ENCODE data around the gene FDPS. TPM values are rescaled to one million over a fixed set of nuclear protein-coding genes. Genes with fewer than 3 reads are reported as not detected.

The FDPS gene
- total RNA-seq, 2 experiments from 2014 or later, result 233 to 253 TPM

DNA sequence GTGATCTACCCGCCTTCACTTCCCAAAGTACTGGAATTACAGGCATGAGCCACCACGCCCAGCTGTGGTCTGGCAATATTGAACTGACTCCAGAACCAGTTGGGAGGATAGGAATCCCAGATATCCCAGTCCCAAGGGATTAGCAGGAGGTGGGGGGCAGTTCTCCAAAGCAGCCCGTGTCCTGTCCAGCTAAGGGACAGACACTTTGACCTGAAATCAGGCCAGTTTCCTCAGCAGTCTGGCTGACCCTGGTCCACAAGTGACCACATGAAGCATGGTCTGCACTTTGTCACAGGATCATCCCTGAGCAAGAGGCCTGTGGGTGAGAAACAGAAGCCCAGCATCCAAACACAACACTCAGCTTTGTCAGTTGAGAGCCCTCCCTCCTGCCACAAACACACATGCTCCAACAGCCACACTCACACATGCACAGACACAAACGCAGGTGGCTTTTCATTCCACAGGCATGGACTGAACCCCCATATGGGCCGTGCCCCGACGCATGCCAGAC lies 2.7 kb upstream of the FDPS start:
- ChIA-PET CTCF (interaction anchor here (1.6 to 1.9 kb wide), 2 partner anchors 16 to 99 kb away, joined by 3 to 4 read pairs; no protein-coding TSS in a partner anchor), POLR2A (no interaction called here)

- ChIA-PET POLR2A (interaction anchor here (0.7 to 1.8 kb wide), 4 partner anchors 13 to 267 kb away, joined by 3 to 6 read pairs (median 4); partner anchors contain the start of gene RUSC1), CTCF (interaction anchor here (0.7 to 2.4 kb wide), 7 partner anchors 17 to 100 kb away, joined by 3 to 24 read pairs (median 3); no protein-coding TSS in a partner anchor)
Measured at GRCh38 chr1:155307247-155307740, 1.4 kb upstream of the FDPS start.

DNA sequence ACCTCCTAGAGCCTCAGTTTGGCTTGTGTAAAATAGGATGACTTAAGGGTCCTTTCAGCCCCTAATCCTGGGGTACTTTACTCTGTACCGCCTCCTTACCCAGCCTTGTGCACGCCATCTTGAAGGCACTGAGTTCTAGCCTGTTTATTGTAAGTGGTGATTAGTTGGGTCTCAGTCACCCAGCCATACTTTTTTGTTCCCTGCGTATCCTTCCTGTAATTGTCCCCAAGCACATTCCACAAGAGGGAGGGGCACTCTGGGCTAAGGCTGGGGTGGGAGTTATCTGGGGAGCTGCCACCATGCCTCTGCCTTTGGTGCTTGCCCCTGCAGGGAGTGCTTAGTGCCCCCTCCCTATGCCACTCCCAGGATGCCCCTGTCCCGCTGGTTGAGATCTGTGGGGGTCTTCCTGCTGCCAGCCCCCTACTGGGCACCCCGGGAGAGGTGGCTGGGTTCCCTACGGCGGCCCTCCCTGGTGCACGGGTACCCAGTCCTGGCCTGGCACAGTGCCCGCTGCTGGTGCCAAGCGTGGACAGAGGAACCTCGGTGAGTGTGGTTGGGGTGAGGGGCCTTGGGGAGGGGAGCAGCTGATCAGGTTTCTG lies 856 bp downstream of the FDPS start:
- ChIA-PET CTCF (interaction anchor here (0.6 to 1.6 kb wide), 2 partner anchors 36 to 59 kb away, joined by 3 to 6 read pairs; no protein-coding TSS in a partner anchor), POLR2A (interaction anchor here (0.9 to 1.3 kb wide), 2 partner anchors 8 to 11 kb away, joined by 3 to 4 read pairs; partner anchors contain the start of genes PKLR and RUSC1)

GRCh38 chr1:155313261-155313660 lies 4.6 kb downstream of the FDPS start:
- ChIA-PET POLR2A (interaction anchor here (1.2 kb wide), 1 partner anchor 70 kb away, joined by 3 read pairs; no protein-coding TSS in a partner anchor), CTCF (interaction anchor here (1.7 kb wide), 1 partner anchor 63 kb away, joined by 8 read pairs; no protein-coding TSS in a partner anchor)

- ChIA-PET CTCF (interaction anchor here (3.4 kb wide), 1 partner anchor 66 kb away, joined by 14 read pairs; no protein-coding TSS in a partner anchor), POLR2A (interaction anchor here (1.0 kb wide), 1 partner anchor 284 kb away, joined by 3 read pairs; no protein-coding TSS in a partner anchor)
Measured at GRCh38 chr1:155316922-155317321, 8.3 kb downstream of the FDPS start.

DNA sequence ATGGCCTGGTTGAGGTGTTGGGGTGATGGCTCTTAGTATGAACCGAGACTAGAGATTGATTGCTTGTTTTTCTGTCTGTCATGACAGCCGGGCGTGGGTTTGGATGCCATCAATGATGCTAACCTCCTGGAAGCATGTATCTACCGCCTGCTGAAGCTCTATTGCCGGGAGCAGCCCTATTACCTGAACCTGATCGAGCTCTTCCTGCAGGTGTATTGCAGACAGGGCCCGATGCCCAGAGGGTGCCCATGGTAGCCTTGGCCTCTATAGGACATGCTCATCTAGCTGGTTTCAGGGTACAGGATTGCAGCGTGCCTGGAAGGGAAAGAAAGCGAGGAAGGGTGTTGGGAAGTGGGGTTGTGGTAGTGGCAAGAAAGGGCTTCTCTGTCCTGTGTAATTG lies 9.4 kb downstream of the FDPS start:
- POLR2A ChIA-PET, result interaction anchor here (1.0 kb wide), 1 partner anchor 283 kb away, joined by 3 read pairs; no protein-coding TSS in a partner anchor
- CTCF ChIA-PET, result interaction anchor here (3.4 kb wide), 1 partner anchor 67 kb away, joined by 14 read pairs; no protein-coding TSS in a partner anchor

GRCh38 chr1:155319536-155319935 lies 10.9 kb downstream of the FDPS start:
- POLR2A ChIA-PET, result interaction anchor here (1.2 kb wide), 1 partner anchor 10 kb away, joined by 4 read pairs; no protein-coding TSS in a partner anchor
- CTCF ChIA-PET, result interaction anchor here (0.7 to 5.9 kb wide), 2 partner anchors 43 to 69 kb away, joined by 3 to 65 read pairs; partner anchors contain the start of gene HCN3

DNA sequence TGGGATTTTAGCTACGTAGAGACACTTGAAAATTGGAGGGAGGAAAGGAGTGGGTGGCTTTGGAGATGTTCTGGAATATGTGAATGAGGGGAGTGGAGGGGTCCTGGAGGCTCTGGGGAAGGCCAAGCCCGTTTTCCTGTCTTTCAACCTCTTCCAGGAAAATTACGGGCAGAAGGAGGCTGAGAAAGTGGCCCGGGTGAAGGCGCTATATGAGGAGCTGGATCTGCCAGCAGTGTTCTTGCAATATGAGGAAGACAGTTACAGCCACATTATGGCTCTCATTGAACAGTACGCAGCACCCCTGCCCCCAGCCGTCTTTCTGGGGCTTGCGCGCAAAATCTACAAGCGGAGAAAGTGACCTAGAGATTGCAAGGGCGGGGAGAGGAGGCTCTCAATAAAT lies 11.6 kb downstream of the FDPS start:
- ChIA-PET CTCF (interaction anchor here (0.7 to 5.9 kb wide), 2 partner anchors 43 to 69 kb away, joined by 3 to 65 read pairs; partner anchors contain the start of gene HCN3), POLR2A (interaction anchor here (0.9 to 1.2 kb wide), 2 partner anchors 10 to 13 kb away, joined by 3 to 4 read pairs; no protein-coding TSS in a partner anchor)

GRCh38 chr1:155320661-155321617 lies 12.3 kb downstream of the FDPS start, which contains the start of gene RUSC1:
Gene RUSC1, plus strand, starts transcription at chr1:155320894. Its CDS starts 880 bp downstream, at chr1:155321774.
- POLR2A ChIA-PET, result interaction anchor here (0.9 to 1.2 kb wide), 2 partner anchors 11 to 14 kb away, joined by 3 to 4 read pairs; no protein-coding TSS in a partner anchor
- CTCF ChIA-PET, result interaction anchor here (1.0 to 5.9 kb wide), 2 partner anchors 15 to 70 kb away, joined by 3 to 65 read pairs; no protein-coding TSS in a partner anchor

DNA sequence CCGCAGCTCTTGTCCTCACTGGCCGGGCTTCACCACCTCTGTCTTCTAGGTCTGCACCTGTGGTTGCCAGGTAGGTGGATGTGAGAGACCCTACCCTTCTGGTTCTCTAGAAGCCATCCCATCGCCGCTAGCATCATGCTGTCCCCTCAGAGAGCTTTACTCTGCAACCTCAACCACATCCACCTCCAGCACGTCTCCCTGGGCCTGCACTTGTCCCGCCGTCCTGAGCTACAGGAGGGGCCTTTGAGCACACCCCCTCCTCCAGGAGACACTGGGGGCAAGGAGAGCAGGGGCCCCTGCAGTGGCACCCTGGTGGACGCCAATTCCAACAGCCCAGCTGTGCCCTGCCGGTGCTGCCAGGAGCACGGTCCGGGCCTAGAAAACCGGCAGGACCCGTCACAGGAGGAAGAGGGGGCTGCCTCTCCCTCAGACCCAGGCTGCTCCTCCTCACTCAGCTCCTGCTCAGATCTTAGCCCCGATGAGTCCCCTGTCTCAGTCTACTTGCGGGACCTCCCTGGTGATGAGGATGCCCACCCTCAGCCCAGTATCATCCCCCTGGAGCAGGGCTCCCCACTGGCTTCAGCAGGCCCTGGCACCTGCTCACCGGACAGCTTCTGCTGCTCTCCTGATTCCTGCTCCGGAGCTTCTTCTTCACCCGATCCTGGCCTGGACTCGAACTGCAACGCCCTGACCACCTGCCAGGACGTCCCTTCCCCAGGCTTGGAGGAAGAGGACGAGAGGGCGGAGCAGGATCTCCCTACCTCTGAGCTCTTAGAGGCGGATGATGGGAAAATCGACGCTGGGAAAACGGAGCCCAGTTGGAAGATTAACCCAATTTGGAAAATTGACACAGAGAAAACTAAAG lies 13.2 kb downstream of the FDPS start:
- ChIA-PET CTCF (interaction anchor here (0.9 to 5.9 kb wide), 8 partner anchors 10 to 115 kb away, joined by 3 to 65 read pairs (median 4); no protein-coding TSS in a partner anchor), POLR2A (interaction anchor here (0.5 to 1.4 kb wide), 2 partner anchors 14 to 128 kb away, joined by 6 to 7 read pairs; partner anchors contain the start of gene FDPS)

GRCh38 chr1:155322571-155322952 lies 13.9 kb downstream of the FDPS start:
- CTCF ChIA-PET, result interaction anchor here (0.9 to 5.9 kb wide), 7 partner anchors 10 to 115 kb away, joined by 3 to 65 read pairs (median 5); no protein-coding TSS in a partner anchor
- POLR2A ChIA-PET, result interaction anchor here (0.6 to 1.4 kb wide), 2 partner anchors 15 to 48 kb away, joined by 5 to 6 read pairs; partner anchors contain the start of gene FDPS

DNA sequence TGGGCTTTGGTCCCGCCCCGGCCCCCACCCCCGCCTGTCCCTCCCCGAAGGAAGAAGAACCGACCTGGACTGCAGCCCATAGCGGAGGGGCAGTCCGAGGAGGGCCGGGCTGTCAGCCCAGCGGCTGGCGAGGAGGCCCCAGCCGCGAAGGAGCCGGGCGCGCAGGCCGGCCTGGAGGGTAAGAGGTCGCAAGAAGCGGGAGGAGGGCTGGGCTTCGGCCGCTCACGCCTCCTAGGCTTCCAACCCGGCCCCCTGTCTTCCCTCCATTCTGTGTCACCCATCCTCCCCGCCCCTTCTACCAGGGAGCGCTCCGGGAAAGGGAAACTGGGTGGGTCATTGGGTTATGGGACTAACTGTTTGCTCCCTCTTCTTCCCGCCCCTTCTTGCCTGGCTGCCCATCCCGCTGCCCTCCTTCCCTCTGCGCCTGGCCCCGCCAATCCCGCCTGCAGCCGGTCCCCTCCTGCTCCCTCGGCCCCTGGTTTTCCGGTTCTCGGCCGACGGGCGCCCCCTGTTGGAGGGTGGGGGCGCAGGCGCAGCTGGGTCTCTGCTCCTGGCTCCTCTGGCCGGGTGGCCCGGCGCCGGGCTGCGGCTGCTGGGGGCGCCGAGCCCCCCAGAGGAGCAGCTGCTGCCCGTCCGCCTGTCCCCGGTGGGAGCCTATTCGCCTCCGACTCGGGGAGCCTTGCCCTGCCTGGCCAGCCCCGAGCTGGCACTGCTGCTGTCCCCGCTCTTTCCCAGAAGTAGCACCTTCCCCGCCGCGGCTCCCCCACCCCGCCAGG lies 14.5 kb downstream of the FDPS start:
- ChIA-PET CTCF (interaction anchor here (0.8 to 5.9 kb wide), 18 partner anchors 11 to 483 kb away, joined by 3 to 65 read pairs (median 4); partner anchors contain the start of genes ENTREP3, PKLR and SCAMP3), POLR2A (interaction anchor here (0.5 to 1.4 kb wide), 6 partner anchors 15 to 166 kb away, joined by 3 to 6 read pairs (median 4); partner anchors contain the start of genes CLK2 and FDPS)

- ChIA-PET POLR2A (interaction anchor here (0.5 to 1.0 kb wide), 4 partner anchors 50 to 165 kb away, joined by 3 to 6 read pairs (median 4); partner anchors contain the start of gene CLK2), CTCF (interaction anchor here (0.8 to 5.9 kb wide), 14 partner anchors 12 to 483 kb away, joined by 3 to 65 read pairs (median 4); partner anchors contain the start of genes ENTREP3, PKLR and SCAMP3)
Measured at GRCh38 chr1:155323729-155324036, 15.0 kb downstream of the FDPS start.

DNA sequence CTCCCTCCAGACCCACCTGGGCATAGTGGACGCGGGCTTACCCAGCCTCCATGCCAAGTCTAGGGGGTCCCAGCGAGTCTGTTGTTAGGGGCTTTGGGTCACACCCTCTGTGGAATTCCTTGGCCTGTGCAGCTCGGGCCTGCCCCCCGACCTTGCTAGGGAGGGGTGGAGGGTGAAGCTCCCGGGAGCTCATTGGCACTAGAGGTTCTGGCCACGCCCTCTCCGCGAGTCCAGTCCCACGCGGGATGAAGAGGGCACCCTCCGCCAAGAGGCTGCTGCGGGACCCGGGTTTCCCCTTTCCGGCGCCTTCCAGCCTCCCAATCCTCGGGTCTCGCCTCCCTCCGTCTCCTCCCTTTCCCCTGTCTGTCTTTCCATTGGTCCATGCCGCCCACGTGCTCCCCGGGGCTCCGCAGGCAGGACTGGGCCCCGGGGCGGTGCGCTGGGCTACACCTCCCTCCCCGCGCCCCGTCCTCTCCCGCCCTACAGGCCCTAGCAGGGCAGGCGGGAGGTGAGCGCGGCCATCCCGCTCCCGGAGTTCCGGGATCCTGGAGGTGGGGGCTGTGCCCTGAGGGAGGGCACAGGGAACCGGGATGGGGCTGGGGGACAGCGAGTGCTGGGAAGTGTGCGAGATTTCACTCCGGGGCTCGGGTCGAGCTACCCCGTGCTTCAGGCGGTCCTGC lies 15.5 kb downstream of the FDPS start:
- POLR2A ChIA-PET, result interaction anchor here (1.0 kb wide), 2 partner anchors 51 to 80 kb away, joined by 3 read pairs; partner anchors contain the start of gene CLK2
- CTCF ChIA-PET, result interaction anchor here (0.8 to 5.9 kb wide), 13 partner anchors 12 to 202 kb away, joined by 3 to 65 read pairs (median 4); partner anchors contain the start of genes ENTREP3, PKLR and SCAMP3

Data from activated CD8-positive, alpha-beta memory T cell treated with anti-CD3 and anti-CD28 coated beads for 36 hours (primary cell).